PFSK-1 (cell line): ENCODE data around the gene GALNT12.

Experiments
- POLR2AphosphoS5 ChIP-seq: IDR thresholded peaks from 2 replicates; pipeline ENCODE4 v1.6.1; 2012; ENCODE audit warnings: low read depth, mild to moderate bottlenecking, control low read depth, low read length, moderate library complexity
- TF ChIP-seq, protein P1 (sequence below), 2 experiments: IDR thresholded peaks; 2 replicates each; pipeline versions ENCODE4 v1.6.1 to v1.8.0; 2011 to 2012; ENCODE audit warnings: low read depth in 2 of 2, low read length in 2 of 2, control low read depth in 1 of 2, inconsistent platforms in 1 of 2, mild to moderate bottlenecking in 1 of 2, moderate library complexity in 1 of 2; ENCODE audit not compliant: insufficient read depth in 1 of 2

DNA sequence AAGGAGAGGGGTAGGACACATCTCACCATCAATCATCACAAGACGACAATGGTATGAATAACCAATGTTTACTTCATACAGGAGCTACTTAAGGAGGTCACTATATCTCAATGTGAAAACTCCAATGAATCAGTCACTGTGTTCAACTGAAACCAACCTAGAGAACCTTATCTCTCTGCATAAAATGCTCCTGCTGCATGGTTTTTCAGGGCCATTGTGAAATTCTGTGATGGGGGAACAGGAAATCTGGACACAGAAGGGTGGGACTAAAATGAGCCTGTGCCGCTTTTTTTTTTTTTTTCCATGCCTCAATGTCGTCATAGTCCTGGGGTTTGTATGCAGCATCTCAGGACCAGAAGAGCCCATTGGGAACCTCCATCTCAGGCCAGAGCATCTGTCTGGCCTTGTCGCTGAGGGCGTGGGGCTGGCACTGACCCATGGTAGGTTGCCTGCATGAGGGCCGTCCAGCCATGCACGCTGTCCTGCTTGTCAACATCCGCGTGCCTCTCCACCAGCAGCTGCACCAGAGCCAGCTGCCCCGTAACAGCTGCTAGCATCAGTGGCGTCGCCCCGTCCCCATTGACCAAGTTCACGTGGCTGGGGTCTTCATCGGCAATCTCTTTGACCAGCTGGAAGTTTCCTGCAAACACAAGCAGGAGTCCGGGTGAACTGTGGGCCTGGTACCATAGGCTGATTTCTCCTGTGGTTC lies 23.8 kb upstream of the GALNT12 start:
- no peak for TF ChIP-seq POLR2AphosphoS5
- TF ChIP-seq, protein P1, sequence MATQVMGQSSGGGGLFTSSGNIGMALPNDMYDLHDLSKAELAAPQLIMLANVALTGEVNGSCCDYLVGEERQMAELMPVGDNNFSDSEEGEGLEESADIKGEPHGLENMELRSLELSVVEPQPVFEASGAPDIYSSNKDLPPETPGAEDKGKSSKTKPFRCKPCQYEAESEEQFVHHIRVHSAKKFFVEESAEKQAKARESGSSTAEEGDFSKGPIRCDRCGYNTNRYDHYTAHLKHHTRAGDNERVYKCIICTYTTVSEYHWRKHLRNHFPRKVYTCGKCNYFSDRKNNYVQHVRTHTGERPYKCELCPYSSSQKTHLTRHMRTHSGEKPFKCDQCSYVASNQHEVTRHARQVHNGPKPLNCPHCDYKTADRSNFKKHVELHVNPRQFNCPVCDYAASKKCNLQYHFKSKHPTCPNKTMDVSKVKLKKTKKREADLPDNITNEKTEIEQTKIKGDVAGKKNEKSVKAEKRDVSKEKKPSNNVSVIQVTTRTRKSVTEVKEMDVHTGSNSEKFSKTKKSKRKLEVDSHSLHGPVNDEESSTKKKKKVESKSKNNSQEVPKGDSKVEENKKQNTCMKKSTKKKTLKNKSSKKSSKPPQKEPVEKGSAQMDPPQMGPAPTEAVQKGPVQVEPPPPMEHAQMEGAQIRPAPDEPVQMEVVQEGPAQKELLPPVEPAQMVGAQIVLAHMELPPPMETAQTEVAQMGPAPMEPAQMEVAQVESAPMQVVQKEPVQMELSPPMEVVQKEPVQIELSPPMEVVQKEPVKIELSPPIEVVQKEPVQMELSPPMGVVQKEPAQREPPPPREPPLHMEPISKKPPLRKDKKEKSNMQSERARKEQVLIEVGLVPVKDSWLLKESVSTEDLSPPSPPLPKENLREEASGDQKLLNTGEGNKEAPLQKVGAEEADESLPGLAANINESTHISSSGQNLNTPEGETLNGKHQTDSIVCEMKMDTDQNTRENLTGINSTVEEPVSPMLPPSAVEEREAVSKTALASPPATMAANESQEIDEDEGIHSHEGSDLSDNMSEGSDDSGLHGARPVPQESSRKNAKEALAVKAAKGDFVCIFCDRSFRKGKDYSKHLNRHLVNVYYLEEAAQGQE (IDR thresholded peaks at IDR 0.05; ENCODE audit: insufficient read depth in 1 of 2, low read depth in 2 of 2, low read length in 2 of 2), result no peak
